ENCODE data around the gene WDR77.

Gene WDR77

DNA sequence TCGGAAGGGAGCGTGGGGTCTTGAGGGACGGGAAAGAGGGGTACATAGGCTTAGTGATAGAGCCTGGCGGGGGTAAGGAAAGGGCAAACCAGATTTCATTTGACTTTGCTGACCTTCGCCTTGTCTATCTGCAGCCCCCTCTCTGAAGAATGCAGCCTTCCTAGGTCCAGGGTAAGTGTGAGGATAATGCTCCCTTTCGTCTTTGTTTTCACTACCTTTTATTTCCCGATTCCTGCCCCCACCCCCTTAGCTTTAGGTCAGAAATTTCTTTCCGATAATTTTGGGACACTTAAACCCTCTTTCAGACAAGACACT lies 604 bp upstream of the WDR77 start:
- no peak for DNase-seq (ENCODE audit: low read depth, low spot score)
- CTCF ChIA-PET = interaction anchor here (0.8 to 1.0 kb wide), 2 partner anchors 22 to 217 kb away, joined by 3 to 4 read pairs; no protein-coding TSS in a partner anchor
- H3K4me3 ChIP-seq (ENCODE audit: low read depth, low read length) = peak overlapping the region; percentile 95
- POLR2A ChIA-PET = no interaction called here
- TF ChIP-seq, protein P1, sequence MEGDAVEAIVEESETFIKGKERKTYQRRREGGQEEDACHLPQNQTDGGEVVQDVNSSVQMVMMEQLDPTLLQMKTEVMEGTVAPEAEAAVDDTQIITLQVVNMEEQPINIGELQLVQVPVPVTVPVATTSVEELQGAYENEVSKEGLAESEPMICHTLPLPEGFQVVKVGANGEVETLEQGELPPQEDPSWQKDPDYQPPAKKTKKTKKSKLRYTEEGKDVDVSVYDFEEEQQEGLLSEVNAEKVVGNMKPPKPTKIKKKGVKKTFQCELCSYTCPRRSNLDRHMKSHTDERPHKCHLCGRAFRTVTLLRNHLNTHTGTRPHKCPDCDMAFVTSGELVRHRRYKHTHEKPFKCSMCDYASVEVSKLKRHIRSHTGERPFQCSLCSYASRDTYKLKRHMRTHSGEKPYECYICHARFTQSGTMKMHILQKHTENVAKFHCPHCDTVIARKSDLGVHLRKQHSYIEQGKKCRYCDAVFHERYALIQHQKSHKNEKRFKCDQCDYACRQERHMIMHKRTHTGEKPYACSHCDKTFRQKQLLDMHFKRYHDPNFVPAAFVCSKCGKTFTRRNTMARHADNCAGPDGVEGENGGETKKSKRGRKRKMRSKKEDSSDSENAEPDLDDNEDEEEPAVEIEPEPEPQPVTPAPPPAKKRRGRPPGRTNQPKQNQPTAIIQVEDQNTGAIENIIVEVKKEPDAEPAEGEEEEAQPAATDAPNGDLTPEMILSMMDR (IDR thresholded peaks at IDR 0.05; ENCODE audit: insufficient read depth, low read length, missing control alignments) = no peak

DNA sequence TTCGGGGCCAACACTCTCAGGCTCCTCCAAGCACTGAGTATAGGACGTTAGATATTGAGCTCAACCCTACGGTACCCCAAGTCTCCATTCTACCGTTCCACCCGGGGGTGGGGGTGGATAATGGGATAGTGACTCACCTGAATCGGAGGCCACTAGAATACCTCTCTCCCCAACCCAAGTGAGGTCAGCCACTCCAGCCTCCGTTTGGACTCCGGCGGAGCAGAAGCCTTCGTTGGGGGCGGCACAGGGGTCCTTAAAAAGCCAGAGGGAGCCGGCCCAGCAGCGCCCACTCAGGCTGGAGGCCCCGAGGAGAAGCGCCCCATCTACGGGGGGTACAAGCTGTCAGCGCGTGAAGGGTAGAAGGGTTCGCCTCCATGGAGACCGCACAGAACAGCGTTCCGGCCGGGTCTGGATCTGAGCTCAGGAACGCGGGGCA lies 556 bp downstream of the WDR77 start:
- TF ChIP-seq, protein P1 (IDR thresholded peaks at IDR 0.05; ENCODE audit: insufficient read depth, low read length, missing control alignments) = no peak
- H3K4me3 ChIP-seq (ENCODE audit: low read depth, low read length) = peak overlapping the region; percentile 86
- DNase-seq (ENCODE audit: low read depth, low spot score) = no peak
- ChIA-PET CTCF (interaction anchor here (0.9 to 1.4 kb wide), 4 partner anchors 8 to 225 kb away, joined by 3 to 4 read pairs (median 3); no protein-coding TSS in a partner anchor), POLR2A (interaction anchor here (0.7 to 1.3 kb wide), 2 partner anchors 11 to 59 kb away, joined by 3 to 4 read pairs; no protein-coding TSS in a partner anchor)

DNA sequence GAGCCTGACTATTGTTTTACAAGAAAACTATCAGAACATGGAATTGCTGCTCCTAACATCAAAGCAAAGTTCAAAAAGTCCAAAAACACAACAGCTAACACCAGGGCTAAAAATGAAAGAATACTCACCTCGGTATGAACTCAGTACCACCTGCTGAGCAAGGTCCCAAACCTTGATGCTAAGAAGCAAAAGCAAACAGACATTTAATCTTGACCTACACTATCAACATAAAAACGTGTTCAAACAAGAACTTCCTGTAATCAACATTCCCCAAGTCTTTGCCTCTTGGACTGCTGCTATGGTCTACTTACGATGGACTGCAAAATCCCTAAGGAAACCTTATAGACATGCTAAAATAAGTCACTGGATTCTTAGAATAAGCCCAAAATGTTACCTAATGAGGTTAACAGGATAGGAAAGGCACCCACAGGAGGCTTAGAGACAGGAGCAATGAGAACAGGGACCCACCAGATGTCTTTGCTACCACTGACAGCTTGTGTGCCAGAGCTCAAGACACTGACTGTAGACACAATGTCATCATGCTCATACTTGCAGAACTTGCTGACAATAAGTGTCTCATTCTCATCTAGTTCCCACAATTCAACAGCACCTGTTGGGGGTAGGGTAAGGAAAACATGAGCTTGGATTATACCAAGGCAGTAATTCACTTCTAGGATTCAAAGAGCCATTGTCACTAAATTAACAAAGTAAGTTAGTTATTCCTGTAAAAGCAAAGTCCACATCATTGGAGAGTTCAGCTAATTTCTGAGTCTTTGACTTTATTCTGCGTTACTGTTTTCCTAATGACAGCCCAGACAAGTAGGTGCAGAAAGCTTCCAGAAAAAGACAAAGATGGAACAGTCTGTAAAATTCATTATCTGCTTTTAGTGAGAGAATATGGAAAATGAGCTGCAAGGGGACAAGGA lies 1.8 kb downstream of the WDR77 start:
- DNase-seq (ENCODE audit: low read depth, low spot score) = no peak
- TF ChIP-seq, protein P1 (IDR thresholded peaks at IDR 0.05; ENCODE audit: insufficient read depth, low read length, missing control alignments) = no peak
- CTCF ChIA-PET = interaction anchor here (0.8 to 1.4 kb wide), 5 partner anchors 9 to 300 kb away, joined by 3 to 4 read pairs (median 3); no protein-coding TSS in a partner anchor
- POLR2A ChIA-PET = no interaction called here
- no peak overlapping the region; the same call in 1 of the 2 replicates for H3K4me3 ChIP-seq (ENCODE audit: low read depth, low read length)

DNA sequence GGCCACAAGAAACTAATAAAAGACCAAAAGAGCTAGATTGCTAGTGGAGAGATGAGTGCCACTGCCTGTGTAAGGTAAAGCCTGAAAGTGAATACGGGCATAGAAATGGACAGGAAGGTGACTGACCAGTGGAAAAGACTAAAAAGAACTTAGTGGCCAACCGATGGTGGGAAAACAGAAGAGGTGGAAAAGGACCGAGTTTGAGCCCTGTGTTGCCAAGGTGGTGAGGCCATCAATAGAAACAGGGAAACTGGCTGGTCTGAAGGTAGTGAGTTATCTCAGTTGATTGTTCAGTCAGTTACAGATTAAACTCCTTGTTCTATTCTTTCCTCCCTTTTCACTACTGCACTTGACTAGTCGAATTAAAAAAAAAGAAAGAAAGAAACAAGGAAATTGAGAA lies 2.5 kb downstream of the WDR77 start:
- no peak for DNase-seq (ENCODE audit: low read depth, low spot score)
- TF ChIP-seq, protein P1 (IDR thresholded peaks at IDR 0.05; ENCODE audit: insufficient read depth, low read length, missing control alignments) = no peak
- no peak overlapping the region for H3K4me3 ChIP-seq (ENCODE audit: low read depth, low read length)
- ChIA-PET CTCF (interaction anchor here (0.8 kb wide), 2 partner anchors 9 to 314 kb away, joined by 3 read pairs; no protein-coding TSS in a partner anchor), POLR2A (no interaction called here)

DNA sequence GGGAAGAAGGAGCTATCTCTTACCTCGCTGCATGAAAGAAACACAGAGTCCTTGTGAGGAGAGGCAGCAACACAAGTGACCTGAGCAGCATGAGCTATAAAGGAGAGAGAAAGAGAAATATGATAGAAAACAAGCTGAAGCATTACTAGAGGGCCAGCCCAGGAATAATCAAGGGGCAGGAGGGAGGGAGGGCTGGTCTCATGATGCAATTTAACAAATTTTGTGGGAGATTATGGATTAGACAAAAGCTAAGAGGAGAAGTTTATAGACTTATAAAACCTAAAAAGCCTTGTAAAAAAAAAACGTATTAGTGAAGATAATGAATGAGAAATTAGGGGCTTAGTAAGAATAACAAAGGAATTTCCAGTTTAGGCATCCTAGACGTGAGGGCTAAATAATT lies 5.0 kb downstream of the WDR77 start:
- no peak for DNase-seq (ENCODE audit: low read depth, low spot score)
- CTCF ChIA-PET = interaction anchor here (1.5 kb wide), 1 partner anchor 44 kb away, joined by 3 read pairs; no protein-coding TSS in a partner anchor
- H3K4me3 ChIP-seq (ENCODE audit: low read depth, low read length) = no peak overlapping the region
- TF ChIP-seq, protein P1 (IDR thresholded peaks at IDR 0.05; ENCODE audit: insufficient read depth, low read length, missing control alignments) = no peak
- POLR2A ChIA-PET = no interaction called here

DNA sequence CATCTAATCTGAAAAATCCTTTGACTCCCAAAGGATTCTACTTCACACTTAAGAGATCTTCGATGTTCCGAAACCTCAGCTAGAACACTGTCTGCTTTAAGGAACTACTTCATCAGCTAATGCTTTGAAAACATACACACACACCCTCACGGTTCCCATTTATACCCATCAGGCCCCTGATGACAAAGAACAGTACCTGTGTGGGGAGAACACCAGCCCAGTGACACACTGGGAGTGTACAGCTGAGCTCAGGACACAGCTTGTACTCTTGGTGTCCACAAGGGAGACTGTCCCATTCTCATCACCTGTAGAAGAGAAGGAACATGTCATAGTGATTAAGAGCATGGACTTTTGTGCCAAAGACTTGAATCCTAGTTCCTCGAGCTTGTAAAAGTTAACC lies 6.6 kb downstream of the WDR77 start:
- no peak for DNase-seq (ENCODE audit: low read depth, low spot score)
- TF ChIP-seq, protein P1 (IDR thresholded peaks at IDR 0.05; ENCODE audit: insufficient read depth, low read length, missing control alignments) = no peak
- no peak overlapping the region for H3K4me3 ChIP-seq (ENCODE audit: low read depth, low read length)
- POLR2A ChIA-PET = no interaction called here
- CTCF ChIA-PET = no interaction called here
